GM18505 (cell line): Measurements from ENCODE around the gene NUBPL.
"Not testable (repeated sequence)": the region's sequence is repeated elsewhere in the genome, so short reads cannot be mapped to it uniquely, and the experiment has no call there.

Experiments used
- ATAC-seq: cut with Tn5 transposase; IDR thresholded peaks from one replicate; pipeline ENCODE4 v1.9.1; 2021; ENCODE audit not compliant: unreplicated experiment
- POLR2A ChIP-seq: IDR thresholded peaks from 4 replicates; pipeline ENCODE4 v1.6.1; 2011; ENCODE audit warnings: borderline replicate concordance; ENCODE audit not compliant: insufficient read depth, insufficient read length; ENCODE audit errors: extremely low read depth

The NUBPL gene

GRCh38 chr14:31672709-31673108, 111.5 kb downstream of the NUBPL start:
- no peak for TF ChIP-seq POLR2A
- no peak for ATAC-seq

DNA sequence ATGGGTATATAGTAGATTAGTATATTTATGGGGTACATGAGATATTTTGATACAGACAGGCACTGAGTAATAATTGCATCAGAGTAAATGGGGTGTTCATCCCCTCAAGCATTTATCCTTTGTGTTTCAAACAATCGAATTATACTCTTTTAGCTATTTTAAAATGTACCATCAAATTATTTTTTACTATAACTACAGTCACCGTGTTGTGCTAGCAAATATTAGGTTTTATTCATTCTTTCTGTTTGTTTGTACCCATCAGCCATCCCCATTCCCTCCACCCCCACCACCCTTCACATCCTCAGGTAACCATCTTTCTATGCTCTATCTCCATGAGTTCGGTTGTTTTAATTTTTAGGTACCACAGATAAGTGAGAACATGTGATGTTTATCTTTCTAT, 115.8 kb downstream of the NUBPL start:
- TF ChIP-seq POLR2A, result no peak
- ATAC-seq, result no peak

DNA sequence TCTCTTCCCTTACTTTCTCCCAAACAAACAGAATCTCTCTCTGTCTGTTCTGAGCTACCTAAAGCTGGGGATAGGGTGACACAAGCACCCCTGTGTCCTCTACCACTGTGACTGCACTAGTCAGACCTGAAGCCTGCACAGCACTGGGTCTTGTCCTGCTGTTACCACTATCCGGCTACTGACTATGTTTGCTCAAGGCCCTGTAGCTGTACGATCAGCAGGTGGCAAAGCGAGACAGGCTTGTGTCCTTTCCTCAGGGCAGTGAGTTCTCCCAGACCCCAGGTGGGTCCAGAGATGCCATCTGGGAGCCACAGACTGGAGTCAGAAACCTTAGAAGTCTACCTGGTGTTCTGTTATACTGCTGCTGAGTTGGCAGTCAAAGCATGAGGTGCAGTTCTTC, 116.4 kb downstream of the NUBPL start:
- no peak for TF ChIP-seq POLR2A
- no peak for ATAC-seq

- TF ChIP-seq POLR2A, result no peak
- no peak for ATAC-seq
Measured at GRCh38 chr14:31678421-31679249, 117.4 kb downstream of the NUBPL start.

DNA sequence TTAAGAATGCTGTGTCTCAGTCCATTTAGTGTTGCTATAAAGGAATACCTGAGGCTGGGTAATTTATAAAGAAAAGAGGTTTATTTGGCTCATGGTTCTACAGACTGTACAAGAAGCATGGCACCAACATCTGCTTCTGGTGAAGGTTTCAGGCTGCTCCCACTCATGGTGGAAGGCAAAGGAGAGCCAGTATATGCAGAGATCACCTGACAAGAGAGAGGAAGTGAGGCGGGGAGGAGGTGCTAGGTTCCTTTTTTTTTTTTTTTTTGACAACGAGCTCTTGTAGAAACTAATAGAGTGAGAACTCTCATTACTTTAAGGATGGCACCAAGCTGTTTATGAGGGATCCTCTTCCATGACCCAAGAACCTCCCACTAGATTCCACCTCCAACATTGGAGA, 121.6 kb downstream of the NUBPL start:
- ATAC-seq, result no peak
- no peak for TF ChIP-seq POLR2A

DNA sequence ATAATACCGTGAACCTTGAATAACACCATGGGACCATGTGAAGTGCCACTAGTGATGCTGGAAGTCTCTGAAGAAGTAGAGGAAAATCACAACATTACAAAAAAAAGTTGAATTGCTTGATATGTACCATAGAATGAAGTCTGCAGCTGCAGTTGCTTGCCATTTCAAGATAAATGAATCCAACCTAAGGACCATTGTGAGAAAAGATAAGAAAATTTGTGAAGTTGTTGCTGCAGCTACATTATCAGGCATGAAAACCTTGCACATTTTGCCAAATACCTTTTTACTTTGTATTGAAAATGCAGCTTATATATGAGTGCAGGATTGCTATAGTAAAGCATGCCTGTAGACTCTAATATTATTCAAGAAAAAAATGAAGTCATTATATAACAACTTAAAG, 126.5 kb downstream of the NUBPL start:
- TF ChIP-seq POLR2A, result no peak
- ATAC-seq, result no peak

DNA sequence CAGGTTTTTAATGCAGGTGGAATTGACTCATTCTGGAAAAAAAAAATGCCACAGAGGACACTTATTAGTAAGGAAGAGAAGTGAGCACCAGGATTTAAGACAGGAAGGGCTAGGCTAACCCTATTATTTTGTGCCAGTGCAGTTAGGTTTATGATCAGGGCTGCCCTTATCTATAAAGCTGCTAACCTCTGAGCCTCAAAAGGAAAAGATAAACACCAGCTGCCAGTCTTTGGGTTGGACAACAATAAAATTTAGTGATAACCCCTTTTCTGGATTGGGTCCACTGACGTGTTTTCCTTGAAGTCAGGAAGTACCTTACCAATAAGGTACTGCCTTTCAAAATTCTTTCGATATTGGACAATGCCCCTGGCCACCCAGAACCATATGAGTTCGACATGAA, 128.9 kb downstream of the NUBPL start:
- no peak for TF ChIP-seq POLR2A
- no peak for ATAC-seq

DNA sequence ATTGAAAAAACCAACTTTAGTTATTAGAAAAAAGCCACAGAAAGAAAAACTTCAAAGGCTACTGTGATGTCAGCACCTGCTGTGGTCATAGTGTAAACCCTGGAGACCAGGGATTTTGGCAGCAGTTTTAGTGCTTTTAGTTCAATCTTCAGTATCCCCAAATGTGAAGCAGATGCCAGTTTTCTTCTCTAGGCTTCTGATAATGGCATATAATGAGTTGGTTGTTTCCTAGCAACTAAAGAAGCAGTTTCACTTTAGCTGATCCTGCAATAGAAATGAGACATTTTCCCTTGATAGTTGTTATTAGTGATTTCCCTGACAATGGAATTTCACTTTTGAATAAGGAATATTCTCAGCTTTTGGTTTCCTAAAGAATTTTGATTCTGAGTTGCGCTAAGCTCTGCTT, 131.2 kb downstream of the NUBPL start:
- no peak for TF ChIP-seq POLR2A
- no peak for ATAC-seq

DNA sequence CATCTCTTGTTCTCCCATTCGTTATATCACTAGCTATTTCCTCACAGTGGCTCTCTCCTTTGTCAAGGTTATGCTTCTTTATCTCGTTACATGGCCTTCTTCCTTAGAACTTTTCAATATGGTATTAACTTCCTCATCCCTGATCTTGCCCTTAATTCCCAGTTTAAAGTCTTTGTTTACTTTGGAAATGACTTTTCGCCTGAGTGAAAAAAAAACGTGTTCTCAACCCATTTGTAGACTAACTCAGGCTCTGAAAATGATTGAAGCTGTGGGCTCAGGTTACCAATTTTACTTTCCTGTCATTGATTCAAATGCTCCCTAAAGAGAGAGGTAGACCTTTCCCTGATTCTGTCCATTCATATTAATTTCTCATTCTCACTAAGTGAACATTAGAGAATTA, 135.2 kb downstream of the NUBPL start:
- ATAC-seq, result no peak
- TF ChIP-seq POLR2A, result no peak

DNA sequence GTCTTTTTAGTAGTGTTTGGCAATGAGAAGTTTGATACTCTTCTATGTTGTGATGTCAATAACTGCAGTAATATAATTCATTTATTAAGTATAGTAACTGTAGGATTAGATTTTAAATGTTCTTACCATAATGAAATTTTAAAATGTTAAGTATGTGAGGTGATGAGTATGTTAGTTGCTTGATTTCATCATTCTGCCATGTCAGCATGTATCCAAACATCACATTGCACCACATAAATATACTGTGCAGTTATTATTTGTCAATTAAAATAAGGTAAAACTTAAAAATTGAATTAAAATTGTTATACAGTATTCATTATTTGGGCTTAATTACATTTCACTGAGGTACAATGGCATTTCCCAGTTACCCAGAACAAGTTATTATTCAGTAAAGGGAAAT, 138.6 kb downstream of the NUBPL start:
- TF ChIP-seq POLR2A, result no peak
- no peak for ATAC-seq

DNA sequence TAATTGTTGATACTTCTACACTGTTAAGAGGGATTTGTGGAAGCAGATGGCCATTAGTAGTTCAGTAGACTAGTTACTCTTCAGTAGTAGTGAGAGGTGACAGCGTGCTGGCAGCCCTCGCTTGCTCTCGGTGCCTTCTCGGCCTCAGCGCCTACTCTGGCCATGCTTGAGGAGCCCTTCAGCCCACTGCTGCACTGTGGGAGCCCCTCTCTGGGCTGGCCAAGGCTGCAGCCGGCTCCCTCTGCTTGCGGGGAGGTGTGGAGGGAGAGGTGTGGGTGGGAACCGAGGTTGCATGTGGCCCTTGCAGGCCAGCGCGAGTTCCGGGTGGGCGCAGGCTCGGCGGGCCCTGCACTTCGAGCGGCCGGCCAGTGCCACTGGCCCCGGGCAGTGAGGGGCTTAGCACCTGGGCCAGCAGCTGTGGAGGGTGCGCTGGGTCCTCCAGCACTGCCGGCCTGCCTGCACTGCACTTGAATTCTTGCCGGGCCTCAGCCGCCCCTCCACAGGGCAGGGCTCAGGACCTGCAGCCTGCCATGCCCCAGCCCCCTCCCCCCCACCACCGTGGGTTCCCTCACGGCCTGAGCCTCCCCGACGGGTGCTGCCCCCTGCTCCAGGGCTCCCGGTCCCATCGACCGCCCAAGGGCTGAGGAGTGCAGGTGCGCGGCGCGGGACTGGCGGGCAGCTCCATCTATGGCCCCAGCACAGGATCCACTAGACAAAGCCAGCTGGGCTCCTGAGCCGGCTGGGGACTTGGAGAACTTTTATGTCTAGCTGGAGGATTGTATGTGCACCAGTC, 139.3 kb downstream of the NUBPL start:
- no peak for TF ChIP-seq POLR2A
- ATAC-seq, result no peak

- TF ChIP-seq POLR2A, result no peak
- no peak for ATAC-seq
Measured at GRCh38 chr14:31702130-31702529, 140.9 kb downstream of the NUBPL start.

- no peak for ATAC-seq
- no peak for TF ChIP-seq POLR2A
Measured at GRCh38 chr14:31703056-31703455, 141.9 kb downstream of the NUBPL start.

- no peak for TF ChIP-seq POLR2A
- no peak for ATAC-seq
Measured at GRCh38 chr14:31705731-31706130, 144.5 kb downstream of the NUBPL start.

GRCh38 chr14:31708661-31709060, 147.5 kb downstream of the NUBPL start:
- not testable (repeated sequence) for ATAC-seq
